PC-9 (cell line): ENCODE results near the gene CUL4B. TPM values are rescaled to one million over a fixed set of nuclear protein-coding genes. Genes with fewer than 3 reads are reported as not detected.
A peak's percentile ranks its signal among the peaks of the same experiment; 100 is the strongest.
"Not testable (repeated sequence)": the region's sequence is repeated elsewhere in the genome, so short reads cannot be mapped to it uniquely, and the experiment has no call there.

Experiments
- BruUV-seq: library from RNA; stranded (reverse); fragments of 400-500 nt; replicated peaks from 2 replicates; lab custom pipeline; 2021; lab: Mats Ljungman, UMichigan
- CTCF ChIA-PET: fragments of 300-600 bp; sonication (Branson Sonifier 250); formaldehyde crosslinking; loops from one replicate; lab custom pipeline; 2022; ENCODE audit warnings: antibody characterized with exemption; lab: Charles Lee
- POLR2A ChIA-PET: fragments of 300-600 bp; sonication (Branson Sonifier 250); formaldehyde crosslinking; loops from one replicate; lab custom pipeline; 2022; ENCODE audit warnings: antibody characterized with exemption; ENCODE audit not compliant: unreplicated experiment; lab: Charles Lee
- DNase-seq, 2 experiments: peaks; one replicate each; pipeline versions ENCODE4 v3.0.0 to v3.0.0-alpha.2; 2015 to 2022; ENCODE audit warnings: mixed read lengths in 1 of 2
- H2AFZ ChIP-seq: fragments of 200-600 bp; sonication (generic); 2 replicates; pipeline ENCODE4 v1.8.1; 2017; ENCODE audit warnings: antibody characterized with exemption
- H3F3A ChIP-seq: fragments of 200-600 bp; sonication (generic); 2 replicates; pipeline ENCODE4 v1.8.1; 2017; ENCODE audit warnings: antibody characterized with exemption, mild to moderate bottlenecking, low read depth; ENCODE audit not compliant: insufficient read depth
- H3K27ac ChIP-seq: fragments of 200-600 bp; sonication (generic); 2 replicates; pipeline ENCODE4 v1.6.1; 2016; ENCODE audit warnings: mixed run types
- H3K27me3 ChIP-seq: fragments of 200-600 bp; sonication (generic); 2 replicates; pipeline ENCODE4 v1.6.1; 2016; ENCODE audit warnings: low read depth, mixed run types; ENCODE audit not compliant: insufficient read depth
- H3K36me3 ChIP-seq: fragments of 200-600 bp; sonication (generic); 2 replicates; pipeline ENCODE4 v1.6.1; 2016; ENCODE audit warnings: low read depth, mixed run types
- H3K4me1 ChIP-seq: fragments of 200-600 bp; sonication (generic); replicated peaks from 2 replicates; pipeline ENCODE4 v1.6.1; 2016; ENCODE audit warnings: mixed run types; ENCODE audit not compliant: insufficient read depth
- H3K4me2 ChIP-seq: fragments of 200-600 bp; sonication (generic); 2 replicates; pipeline ENCODE4 v1.6.1; 2017; ENCODE audit warnings: mixed run types
- H3K4me3 ChIP-seq: fragments of 200-600 bp; sonication (generic); 2 replicates; pipeline ENCODE4 v1.6.1; 2016; ENCODE audit warnings: mixed run types
- H3K79me2 ChIP-seq: fragments of 200-600 bp; sonication (generic); 2 replicates; pipeline ENCODE4 v1.6.1; 2017; ENCODE audit warnings: low read depth, mixed run types
- H3K9me2 ChIP-seq: fragments of 200-600 bp; sonication (generic); 2 replicates; pipeline ENCODE4 v1.8.1; 2017; ENCODE audit warnings: mild to moderate bottlenecking; ENCODE audit not compliant: insufficient read depth
- H3K9me3 ChIP-seq: fragments of 200-600 bp; sonication (generic); 2 replicates; pipeline ENCODE4 v1.8.1; 2016; ENCODE audit warnings: low read depth; ENCODE audit not compliant: insufficient read depth
- H4K20me1 ChIP-seq: fragments of 200-600 bp; sonication (generic); 2 replicates; pipeline ENCODE4 v1.8.1; 2017; ENCODE audit not compliant: insufficient read depth
- CTCF ChIP-seq: fragments of 200-600 bp; sonication (generic); conservative IDR thresholded peaks from 2 replicates; pipeline ENCODE4 v1.6.1; 2017; ENCODE audit warnings: mixed run types, antibody characterized with exemption, mild to moderate bottlenecking, moderate library complexity
- EZH2 ChIP-seq: fragments of 200-600 bp; sonication (generic); IDR thresholded peaks from 2 replicates; pipeline ENCODE4 v1.8.0; 2017; ENCODE audit warnings: antibody characterized with exemption, low read depth
- intact Hi-C: fragments of 100-400 bp; cut with micrococcal nuclease; formaldehyde crosslinking; loops from one replicate; pipeline ENCODE4 v1.10.0; 2022; ENCODE audit not compliant: unreplicated experiment
- total RNA-seq: library from RNA; stranded (reverse); gene quantifications from 2 replicates; pipeline ENCODE4 v1.2.3, GENCODE V29; 2021

Gene CUL4B
- total RNA-seq, 1 experiment from 2014 or later = 154 TPM

- intact Hi-C loops = loop anchor here (1.0 kb wide), 1 partner anchor 43 kb away; no protein-coding TSS in a partner anchor
- POLR2A ChIA-PET = interaction anchor here (0.6 to 1.6 kb wide), 6 partner anchors 36 to 721 kb away, joined by 3 to 54 read pairs (median 8); partner anchors contain the start of gene CUL4B
- peak within 1 kb of the TSS; percentile 70 for H2AFZ ChIP-seq
Observed at GRCh38 chrX:120603707-120604360, 43.1 kb upstream of the CUL4B start, which contains the start of gene MCTS1. MCTS1 (plus strand) TSS chrX:120604101; CDS start chrX:120604237, 136 bp downstream.

GRCh38 chrX:120585702-120586101 is 24.9 kb upstream of the CUL4B start:
- no peaks in the 10 kb centered on the region for H3K4me1 ChIP-seq
- TF ChIP-seq CTCF = no peak
- TF ChIP-seq EZH2 = no peak
- BruUV-seq = no TSS peak
- H3K79me2 ChIP-seq = no peaks in the 10 kb centered on the region
- intact Hi-C loops = no loop called here
- no peaks in the 10 kb centered on the region for H3F3A ChIP-seq
- H3K36me3 ChIP-seq = no peaks in the 10 kb centered on the region
- no peaks in the 10 kb centered on the region for H3K9me2 ChIP-seq
- POLR2A ChIA-PET = no interaction called here
- H4K20me1 ChIP-seq = no peaks in the 10 kb centered on the region
- no peak overlapping the region for H3K4me2 ChIP-seq
- H3K4me3 ChIP-seq = no peak overlapping the region
- H3K27ac ChIP-seq = no peak overlapping the region
- no peaks in the 10 kb centered on the region for H3K27me3 ChIP-seq
- no peaks in the 10 kb centered on the region for H3K9me3 ChIP-seq
- CTCF ChIA-PET = no interaction called here
- no peak overlapping the region for H2AFZ ChIP-seq
- DNase-seq = no peak

More at GRCh38 chrX:120603707-120604360, 43.1 kb upstream of the CUL4B start, which contains the start of gene MCTS1:
- Histone ChIP-seq H3K79me2 (peaks cover 45% of the 10 kb centered on the region), H3K9me2 (no peaks in the 10 kb centered on the region), H3K9me3 (no peaks in the 10 kb centered on the region; the same call in 1 of the 2 replicates), H3K4me1 (peaks cover 22% of the 10 kb centered on the region), H3K4me3 (peak within 1 kb of the TSS; percentile 61), H3K4me2 (peak within 1 kb of the TSS; percentile 97), H4K20me1 (no peaks in the 10 kb centered on the region), H3K27me3 (no peaks in the 10 kb centered on the region), H3F3A (peaks cover 17% of the 10 kb centered on the region), H3K36me3 (peaks cover 14% of the 10 kb centered on the region; the same call in 1 of the 2 replicates), H3K27ac (peak within 1 kb of the TSS; percentile 86)
- TF ChIP-seq CTCF (no peak), EZH2 (no peak)
- CTCF ChIA-PET = interaction anchor here (0.7 kb wide), 1 partner anchor 99 kb away, joined by 3 read pairs; no protein-coding TSS in a partner anchor
- BruUV-seq = no TSS peak
- peak; percentile 85 to 98 for DNase-seq

- no peak for DNase-seq
Observed at GRCh38 chrX:120575379-120576114, 14.8 kb upstream of the CUL4B start.

GRCh38 chrX:120573806-120574205 is 13.0 kb upstream of the CUL4B start:
- H3K27me3 ChIP-seq, H3K36me3 ChIP-seq, H2AFZ ChIP-seq, H3K79me2 ChIP-seq, POLR2A ChIA-PET, H3F3A ChIP-seq, H3K9me3 ChIP-seq, H4K20me1 ChIP-seq, H3K4me3 ChIP-seq, DNase-seq, intact Hi-C loops, H3K27ac ChIP-seq, H3K4me2 ChIP-seq, H3K4me1 ChIP-seq, H3K9me2 ChIP-seq, CTCF ChIA-PET, BruUV-seq: not testable (repeated sequence)

More at GRCh38 chrX:120575379-120576114, 14.8 kb upstream of the CUL4B start:
- no peak overlapping the region for H2AFZ ChIP-seq
- no peak overlapping the region for H3K4me2 ChIP-seq
- H3F3A ChIP-seq = no peaks in the 10 kb centered on the region
- no peaks in the 10 kb centered on the region for H3K36me3 ChIP-seq
- BruUV-seq = no TSS peak
- H3K79me2 ChIP-seq = no peaks in the 10 kb centered on the region
- TF ChIP-seq CTCF = no peak
- no peak for TF ChIP-seq EZH2
- intact Hi-C loops = no loop called here
- H3K9me3 ChIP-seq = no peaks in the 10 kb centered on the region; the same call in 1 of the 2 replicates
- H3K4me1 ChIP-seq = no peaks in the 10 kb centered on the region
- POLR2A ChIA-PET = no interaction called here
- no peak overlapping the region for H3K4me3 ChIP-seq
- H3K9me2 ChIP-seq = no peaks in the 10 kb centered on the region
- CTCF ChIA-PET = no interaction called here
- no peaks in the 10 kb centered on the region for H4K20me1 ChIP-seq
- no peak overlapping the region for H3K27ac ChIP-seq
- no peaks in the 10 kb centered on the region for H3K27me3 ChIP-seq
